Activated CD8-positive, alpha-beta memory T cell treated with anti-CD3 and anti-CD28 coated beads for 36 hours (primary cell): ENCODE measurements around the gene PUS7. TPM values are rescaled to one million over a fixed set of nuclear protein-coding genes. Genes with fewer than 3 reads are reported as not detected.
"Not testable (repeated sequence)": the region's sequence is repeated elsewhere in the genome, so short reads cannot be mapped to it uniquely, and the experiment has no call there.

Source experiments
- CTCF ChIA-PET: fragments of 350-600 bp; sonication (Branson Sonifier 250); formaldehyde crosslinking; loops from one replicate; lab custom pipeline; 2021; ENCODE audit warnings: antibody characterized with exemption; lab: Charles Lee
- POLR2A ChIA-PET: fragments of 350-600 bp; sonication (Branson Sonifier 250); formaldehyde crosslinking; loops from one replicate; lab custom pipeline; 2021; ENCODE audit warnings: antibody characterized with exemption; lab: Charles Lee
- total RNA-seq, 2 experiments: library from RNA; stranded (reverse); gene quantifications; one replicate each; pipeline ENCODE4 v1.2.3, GENCODE V29; 2021

The PUS7 gene
- total RNA-seq, 2 experiments from 2014 or later: 39.9 to 40.3 TPM

- CTCF ChIA-PET: not testable (repeated sequence)
Observed at GRCh38 chr7:105515610-105516009, 6.5 kb downstream of the PUS7 start.

GRCh38 chr7:105512926-105513526, 9.0 kb downstream of the PUS7 start:
- POLR2A ChIA-PET: interaction anchor here (1.3 kb wide), 1 partner anchor 530 kb away, joined by 3 read pairs; no protein-coding TSS in a partner anchor

More at GRCh38 chr7:105515610-105516009, 6.5 kb downstream of the PUS7 start:
- POLR2A ChIA-PET: interaction anchor here (0.7 kb wide), 1 partner anchor 482 kb away, joined by 3 read pairs; no protein-coding TSS in a partner anchor

GRCh38 chr7:105512415-105512814, 9.7 kb downstream of the PUS7 start:
- ChIA-PET POLR2A (no interaction called here), CTCF (no interaction called here)

More at GRCh38 chr7:105512926-105513526, 9.0 kb downstream of the PUS7 start:
- CTCF ChIA-PET: no interaction called here

GRCh38 chr7:105502173-105502572, 19.9 kb downstream of the PUS7 start:
- ChIA-PET CTCF (no interaction called here), POLR2A (no interaction called here)

- POLR2A ChIA-PET: no interaction called here
Observed at GRCh38 chr7:105497016-105497415, 25.1 kb downstream of the PUS7 start.

GRCh38 chr7:105496521-105496920, 25.6 kb downstream of the PUS7 start:
- ChIA-PET POLR2A (no interaction called here), CTCF (no interaction called here)

More at GRCh38 chr7:105497016-105497415, 25.1 kb downstream of the PUS7 start:
- CTCF ChIA-PET: no interaction called here

- CTCF ChIA-PET: no interaction called here
- POLR2A ChIA-PET: no interaction called here
Observed at GRCh38 chr7:105493923-105494315, 28.2 kb downstream of the PUS7 start.

- POLR2A ChIA-PET: no interaction called here
- CTCF ChIA-PET: no interaction called here
Observed at GRCh38 chr7:105493196-105493922, 28.7 kb downstream of the PUS7 start.

GRCh38 chr7:105489409-105489808, 32.7 kb downstream of the PUS7 start:
- POLR2A ChIA-PET: no interaction called here
- CTCF ChIA-PET: interaction anchor here (0.6 to 0.7 kb wide), 3 partner anchors 42 to 156 kb away, joined by 3 read pairs; no protein-coding TSS in a partner anchor

GRCh38 chr7:105487579-105488571, 34.2 kb downstream of the PUS7 start:
- ChIA-PET CTCF (no interaction called here), POLR2A (no interaction called here)

GRCh38 chr7:105480931-105481330, 41.1 kb downstream of the PUS7 start:
- CTCF ChIA-PET: no interaction called here
- POLR2A ChIA-PET: no interaction called here

GRCh38 chr7:105478606-105479005, 43.5 kb downstream of the PUS7 start:
- POLR2A ChIA-PET: no interaction called here
- CTCF ChIA-PET: no interaction called here

GRCh38 chr7:105477908-105478307, 44.2 kb downstream of the PUS7 start:
- ChIA-PET POLR2A (no interaction called here), CTCF (no interaction called here)

- ChIA-PET POLR2A (no interaction called here), CTCF (no interaction called here)
Observed at GRCh38 chr7:105474045-105474444, 48.0 kb downstream of the PUS7 start.

- ChIA-PET POLR2A (no interaction called here), CTCF (no interaction called here)
Observed at GRCh38 chr7:105473163-105473562, 48.9 kb downstream of the PUS7 start.

GRCh38 chr7:105470846-105471245, 51.2 kb downstream of the PUS7 start:
- ChIA-PET CTCF (no interaction called here), POLR2A (no interaction called here)

GRCh38 chr7:105470090-105470489, 52.0 kb downstream of the PUS7 start:
- POLR2A ChIA-PET: no interaction called here
- CTCF ChIA-PET: interaction anchor here (0.6 kb wide), 1 partner anchor 122 kb away, joined by 4 read pairs; no protein-coding TSS in a partner anchor

- CTCF ChIA-PET: no interaction called here
- POLR2A ChIA-PET: no interaction called here
Observed at GRCh38 chr7:105462765-105463420, 59.2 kb downstream of the PUS7 start.

- ChIA-PET POLR2A (no interaction called here), CTCF (no interaction called here)
Observed at GRCh38 chr7:105461518-105461917, 60.6 kb downstream of the PUS7 start.
